Loucy (cell line): ENCODE results near the gene TXNIP.

Source experiments
- H2AFZ ChIP-seq: fragments of 200-600 bp; sonication (generic); 2 replicates; pipeline ENCODE4 v1.6.0; 2016; ENCODE audit warnings: antibody characterized with exemption, mild to moderate bottlenecking, low read length, moderate library complexity
- H3F3A ChIP-seq: fragments of 200-600 bp; 2 replicates; pipeline ENCODE4 v1.6.0; 2016; ENCODE audit warnings: antibody characterized with exemption, low read depth, mild to moderate bottlenecking
- H3K27me3 ChIP-seq: fragments of 200-600 bp; sonication (generic); 2 replicates; pipeline ENCODE4 v1.6.1; 2014; ENCODE audit warnings: low read length, mild to moderate bottlenecking; ENCODE audit not compliant: insufficient read depth, poor library complexity, severe bottlenecking
- H3K36me3 ChIP-seq: fragments of 200-600 bp; sonication (generic); 2 replicates; pipeline ENCODE4 v1.6.1; 2016; ENCODE audit warnings: low read length; ENCODE audit not compliant: insufficient read depth
- H3K4me1 ChIP-seq: fragments of 200-600 bp; sonication (generic); 2 replicates; pipeline ENCODE4 v1.5.1; 2014; ENCODE audit warnings: low read length, mild to moderate bottlenecking; ENCODE audit not compliant: insufficient read depth, poor library complexity, severe bottlenecking
- H3K4me2 ChIP-seq: fragments of 200-600 bp; sonication (generic); 2 replicates; pipeline ENCODE4 v1.6.0; 2014; ENCODE audit warnings: antibody characterized with exemption, low read length, low read depth, mild to moderate bottlenecking; ENCODE audit not compliant: poor library complexity, severe bottlenecking
- H3K4me3 ChIP-seq: fragments of 200-600 bp; sonication (generic); 2 replicates; pipeline ENCODE4 v1.5.1; 2014; ENCODE audit warnings: low read length, mild to moderate bottlenecking, mixed read lengths; ENCODE audit not compliant: poor library complexity, severe bottlenecking
- H3K79me2 ChIP-seq: fragments of 200-600 bp; sonication (generic); 2 replicates; pipeline ENCODE4 v1.6.1; 2014; ENCODE audit warnings: low read length; ENCODE audit not compliant: insufficient read depth
- H3K9ac ChIP-seq: fragments of 200-600 bp; sonication (generic); 2 replicates; pipeline ENCODE4 v1.6.0; 2014; ENCODE audit warnings: mild to moderate bottlenecking, low read depth, low read length, moderate library complexity; ENCODE audit not compliant: poor library complexity, severe bottlenecking
- H3K9me2 ChIP-seq: fragments of 200-600 bp; sonication (generic); replicated peaks from 2 replicates; pipeline ENCODE4 v1.6.1; 2016; ENCODE audit warnings: low read depth, low read length, mixed read lengths
- H3K9me3 ChIP-seq: fragments of 200-600 bp; sonication (generic); 2 replicates; pipeline ENCODE4 v1.6.1; 2014; ENCODE audit warnings: mild to moderate bottlenecking, antibody characterized with exemption, low read length, low read depth; ENCODE audit not compliant: insufficient read depth
- H4K20me1 ChIP-seq: fragments of 200-600 bp; sonication (generic); 2 replicates; pipeline ENCODE4 v1.6.0; 2014; ENCODE audit warnings: antibody characterized with exemption, low read length, mild to moderate bottlenecking; ENCODE audit not compliant: insufficient read depth, poor library complexity, severe bottlenecking
- CTCF ChIP-seq: fragments of 200-600 bp; sonication (generic); conservative IDR thresholded peaks from 2 replicates; pipeline ENCODE4 v1.5.1; 2014; ENCODE audit warnings: mild to moderate bottlenecking, antibody characterized with exemption, low read length
- EZH2phosphoT487 ChIP-seq: fragments of 200-600 bp; IDR thresholded peaks from 2 replicates; pipeline ENCODE4 v1.6.1; 2018; ENCODE audit warnings: antibody characterized with exemption, mild to moderate bottlenecking, moderate library complexity, borderline replicate concordance

The TXNIP gene

DNA sequence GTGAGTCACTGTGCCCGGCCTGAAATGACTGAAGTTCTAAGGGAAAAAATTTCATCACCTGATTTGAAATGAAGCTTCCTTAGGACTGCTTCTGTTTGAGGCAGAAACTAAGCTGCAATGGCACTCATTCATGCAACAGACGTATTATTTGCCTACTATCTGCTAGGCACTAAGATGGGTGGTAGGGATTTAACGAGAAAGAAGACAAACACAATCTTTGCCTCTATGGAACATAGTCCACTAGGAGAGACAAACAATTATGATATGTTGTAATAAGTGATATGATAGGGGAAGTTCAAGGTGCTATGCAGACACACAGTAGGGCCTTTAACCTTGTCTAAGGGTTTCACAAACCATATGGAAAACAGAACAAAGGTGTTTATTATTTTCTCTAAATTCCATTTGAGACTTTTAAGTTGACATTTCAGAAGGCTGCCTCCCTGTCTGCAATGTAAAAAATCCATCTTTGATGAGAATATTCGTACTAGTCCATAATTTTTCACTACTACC lies 49.8 kb downstream of the TXNIP start:
- Histone ChIP-seq H3K79me2 (peaks cover 32% of the 10 kb centered on the region; the same call in 1 of the 2 replicates), H3F3A (no peaks in the 10 kb centered on the region), H2AFZ (no peak overlapping the region), H3K4me3 (no peak overlapping the region), H3K9ac (no peak overlapping the region), H3K4me1 (peaks cover 19% of the 10 kb centered on the region), H4K20me1 (peaks cover 3% of the 10 kb centered on the region), H3K36me3 (peaks cover 37% of the 10 kb centered on the region; the same call in 1 of the 2 replicates), H3K9me2 (no peaks in the 10 kb centered on the region), H3K4me2 (no peak overlapping the region), H3K27me3 (no peaks in the 10 kb centered on the region), H3K9me3 (no peaks in the 10 kb centered on the region)
- TF ChIP-seq CTCF (no peak), EZH2phosphoT487 (no peak)

DNA sequence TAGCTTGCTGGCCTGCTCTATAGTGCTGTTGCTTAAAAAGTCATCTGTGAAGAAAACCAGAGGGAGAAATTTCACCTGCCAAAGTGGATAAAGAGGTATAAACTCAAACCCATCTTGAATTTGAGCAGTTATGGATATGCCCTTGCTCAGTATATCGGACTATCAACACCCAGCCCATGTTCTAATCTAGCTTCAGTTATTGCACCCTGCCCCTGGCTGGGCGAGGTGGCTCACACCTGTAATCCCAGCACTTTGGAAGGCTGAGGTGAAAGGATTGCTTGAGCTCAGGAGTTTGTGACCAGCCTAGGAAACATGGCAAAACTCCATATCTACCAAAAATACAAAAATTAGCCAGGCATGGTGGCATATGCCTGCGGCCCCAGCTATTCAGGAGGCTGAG lies 51.8 kb downstream of the TXNIP start:
- H3K9me2 ChIP-seq, result no peaks in the 10 kb centered on the region
- H3K27me3 ChIP-seq, result no peaks in the 10 kb centered on the region
- H3F3A ChIP-seq, result no peaks in the 10 kb centered on the region
- H3K79me2 ChIP-seq, result peaks cover 16% of the 10 kb centered on the region; the same call in 1 of the 2 replicates
- no peak overlapping the region for H3K4me3 ChIP-seq
- no peak overlapping the region for H3K4me2 ChIP-seq
- no peaks in the 10 kb centered on the region for H4K20me1 ChIP-seq
- H2AFZ ChIP-seq, result no peak overlapping the region
- TF ChIP-seq CTCF, result no peak
- no peak for TF ChIP-seq EZH2phosphoT487
- no peaks in the 10 kb centered on the region for H3K9me3 ChIP-seq
- H3K9ac ChIP-seq, result no peak overlapping the region
- peaks cover 40% of the 10 kb centered on the region; the same call in 1 of the 2 replicates for H3K36me3 ChIP-seq
- H3K4me1 ChIP-seq, result peaks cover 6% of the 10 kb centered on the region

GRCh38 chr1:145942871-145943270 lies 53.5 kb downstream of the TXNIP start:
- no peaks in the 10 kb centered on the region for H3K4me1 ChIP-seq
- no peaks in the 10 kb centered on the region for H3K27me3 ChIP-seq
- no peaks in the 10 kb centered on the region for H4K20me1 ChIP-seq
- H3K4me2 ChIP-seq, result no peak overlapping the region
- H3K36me3 ChIP-seq, result peaks cover 42% of the 10 kb centered on the region; the same call in 1 of the 2 replicates
- H3K79me2 ChIP-seq, result peaks cover 4% of the 10 kb centered on the region; the same call in 1 of the 2 replicates
- no peak overlapping the region for H3K9ac ChIP-seq
- H3K9me2 ChIP-seq, result no peaks in the 10 kb centered on the region
- H3K9me3 ChIP-seq, result no peaks in the 10 kb centered on the region
- H2AFZ ChIP-seq, result no peak overlapping the region
- no peak overlapping the region for H3K4me3 ChIP-seq
- TF ChIP-seq CTCF (no peak), EZH2phosphoT487 (no peak)
- H3F3A ChIP-seq, result no peaks in the 10 kb centered on the region
